K562 (cell line): Measurements from ENCODE around the gene HMOX2. TPM values are rescaled to one million over a fixed set of nuclear protein-coding genes. Genes with fewer than 3 reads are reported as not detected.

Experiments
- ATAC-seq: fragments of 200-7000 bp; cut with Tn5 transposase; 3 replicates; pipeline ENCODE4 v1.9.1; 2020; ENCODE audit warnings: moderate library complexity
- BruUV-seq: library from RNA; stranded (reverse); fragments of 400-500 nt; replicated peaks from 2 replicates; lab custom pipeline; 2021; lab: Mats Ljungman, UMichigan
- CTCF ChIA-PET: fragments of 300-600 bp; formaldehyde crosslinking; extraction: SDS; loops from one replicate; lab custom pipeline; 2021; ENCODE audit warnings: low intra/inter-chr PET ratio; lab: Yijun Ruan, JAX
- POLR2A ChIA-PET: fragments of 300-600, 350-650 bp; sonication (Branson Sonifier 250); formaldehyde crosslinking; extraction: SDS; loops from one replicate; lab custom pipeline; 2021; ENCODE audit warnings: antibody characterized with exemption, inconsistent platforms; lab: Yijun Ruan, JAX
- DNase-seq, 4 experiments: peaks; one replicate each; pipeline versions ENCODE4 v3.0.0 to v3.0.0-alpha.2; 2011 to 2018; ENCODE audit warnings: low spot score in 3 of 4, mixed read lengths in 3 of 4; ENCODE audit errors: extremely low read depth in 1 of 4
- FAIRE-seq: peaks from 2 replicates; lab custom pipeline; 2011; peaks lifted over from hg19 to GRCh38; lab: Jason Lieb, UNC
- H2AFZ ChIP-seq: 2 replicates; pipeline ENCODE4 v1.6.0; 2011; ENCODE audit warnings: low read depth, low read length, control low read depth, inconsistent platforms
- H3K27ac ChIP-seq: fragments of 200-600 bp; 3 replicates; pipeline ENCODE4 v1.8.0; 2011; ENCODE audit warnings: low read depth, mild to moderate bottlenecking, control low read depth, inconsistent platforms, low read length, moderate library complexity, mixed read lengths; ENCODE audit errors: extremely low read depth
- H3K27me3 ChIP-seq, 2 experiments: fragments of 300-600 bp in 1 of 2; 2 replicates in 1 of 2; 3 replicates in 1 of 2; pipeline versions ENCODE4 v1.6.0 to v1.8.0; 2011; ENCODE audit warnings: inconsistent platforms in 2 of 2, low read length in 2 of 2, mild to moderate bottlenecking in 1 of 2, mixed read lengths in 1 of 2, moderate library complexity in 1 of 2; ENCODE audit not compliant: control insufficient read depth in 2 of 2, insufficient read depth in 2 of 2
- H3K36me3 ChIP-seq: fragments of 300-600 bp; 3 replicates; pipeline ENCODE4 v1.8.0; 2011; ENCODE audit warnings: mild to moderate bottlenecking, low read length, inconsistent platforms; ENCODE audit not compliant: control insufficient read depth, insufficient read depth
- H3K4me1 ChIP-seq, 2 experiments: fragments of 200-600 bp in 1 of 2; replicated peaks in 1 of 2; 2 replicates in 1 of 2; 3 replicates in 1 of 2; pipeline versions ENCODE4 v1.5.1 to v1.8.0; 2011; ENCODE audit warnings: inconsistent platforms in 2 of 2, low read length in 2 of 2, mild to moderate bottlenecking in 1 of 2, mixed read lengths in 1 of 2, moderate library complexity in 1 of 2; ENCODE audit not compliant: control insufficient read depth in 2 of 2, insufficient read depth in 2 of 2
- H3K4me2 ChIP-seq: 2 replicates; pipeline ENCODE4 v1.6.1; 2011; ENCODE audit warnings: low read length, control low read depth, inconsistent platforms, mixed read lengths; ENCODE audit not compliant: insufficient read depth
- H3K4me3 ChIP-seq: fragments of 200-600 bp; sonication (generic), shearing (Covaris generic); 2 replicates; pipeline ENCODE4 v1.5.1; 2016; ENCODE audit warnings: control low read depth, inconsistent platforms
- H3K79me2 ChIP-seq: fragments of 200-600 bp; 3 replicates; pipeline ENCODE4 v1.8.0; 2011; ENCODE audit warnings: low read length, inconsistent platforms; ENCODE audit not compliant: control insufficient read depth, insufficient read depth
- H3K9ac ChIP-seq, 2 experiments: 2 replicates each; pipeline versions ENCODE4 v1.6.0 to v1.6.1; 2011; ENCODE audit warnings: low read depth in 2 of 2, low read length in 2 of 2, control low read depth in 1 of 2, inconsistent platforms in 1 of 2, mild to moderate bottlenecking in 1 of 2, mixed read lengths in 1 of 2; ENCODE audit not compliant: insufficient read depth in 1 of 2
- H3K9me1 ChIP-seq: one replicate; pipeline ENCODE4 v1.6.0; 2011; ENCODE audit warnings: inconsistent platforms, mild to moderate bottlenecking, low read length, moderate library complexity; ENCODE audit not compliant: control insufficient read depth, insufficient read depth
- H3K9me3 ChIP-seq: replicated peaks from 2 replicates; pipeline ENCODE4 v1.5.1; 2011; ENCODE audit warnings: low read depth, low read length, inconsistent platforms; ENCODE audit not compliant: control insufficient read depth, insufficient read depth
- H4K20me1 ChIP-seq: replicated peaks from 2 replicates; pipeline ENCODE4 v1.6.1; 2011; ENCODE audit warnings: low read length, inconsistent platforms, mixed read lengths; ENCODE audit not compliant: control insufficient read depth, insufficient read depth
- E2F5 ChIP-seq: sonication (generic); formaldehyde crosslinking; IDR thresholded peaks from 2 replicates; pipeline ENCODE4 v1.8.0; 2022; ENCODE audit warnings: mild to moderate bottlenecking, missing genetic modification reagents
- EHMT2 ChIP-seq: fragments of 450-650 bp; IDR thresholded peaks from 2 replicates; pipeline ENCODE4 v1.6.1; 2018; ENCODE audit warnings: antibody characterized with exemption
- MGA ChIP-seq: fragments of 450-650 bp; IDR thresholded peaks from 2 replicates; pipeline ENCODE4 v1.6.1; 2016; ENCODE audit warnings: mild to moderate bottlenecking, moderate library complexity
- MTA1 ChIP-seq: fragments of 450-650 bp; IDR thresholded peaks from 2 replicates; pipeline ENCODE4 v1.6.1; 2017; ENCODE audit warnings: borderline replicate concordance
- SMAD1 ChIP-seq: fragments of 150-350 bp; IDR thresholded peaks from 2 replicates; pipeline ENCODE4 v1.6.1; 2014; ENCODE audit warnings: low read length, low read depth; ENCODE audit not compliant: partially characterized antibody
- THAP12 ChIP-seq: fragments of 250-450 bp; sonication (Bioruptor Pico); IDR thresholded peaks from 2 replicates; pipeline ENCODE4 v1.9.0; 2021; ENCODE audit warnings: mild to moderate bottlenecking, inconsistent platforms
- ZSCAN29 ChIP-seq: fragments of 450-650 bp; IDR thresholded peaks from 2 replicates; pipeline ENCODE4 v1.6.1; 2017
- WGBS: fragments of 100-300 bp; shearing (Covaris generic); methylation state at CpG from one replicate; pipeline ENCODE4 v1.1.6; 2016; ENCODE audit warnings: low coverage, mixed read lengths; ENCODE audit not compliant: insufficient coverage; ENCODE audit errors: missing lambda C conversion rate; 5-methylcytosine and 5-hydroxymethylcytosine counted together
- in situ Hi-C: fragments of 300-500 bp; cut with MboI; formaldehyde crosslinking; loops from 4 replicates; pipeline ENCODE4 v1.15.0; 2018; ENCODE audit warnings: inconsistent platforms, mixed read lengths
- intact Hi-C: fragments of 100-400 bp; cut with micrococcal nuclease; formaldehyde crosslinking; loops from 2 replicates; pipeline ENCODE4 v1.14.2; 2022
- polyA plus RNA-seq, 8 experiments: library from polyadenylated mRNA; depleted of rRNA in 4 of 8; stranded (reverse) in 5 of 8; unstranded in 3 of 8; fragments of >200 nt; fragmentation: Nextera tagmentation in 2 of 8; fragmentation: Illumina TruSeq in 1 of 8; extraction: Ambion mirVana in 2 of 8; extraction: Trizol in 1 of 8; gene quantifications; 2 replicates each; pipeline versions ENCODE4 v1.2.1 to v1.2.3, GENCODE V29; 2011 to 2014; ENCODE audit warnings: inconsistent platforms in 1 of 8, missing spikeins in 1 of 8
- total RNA-seq, 7 experiments: library from RNA; depleted of rRNA in 6 of 7; stranded (reverse); fragments of >200 nt in 6 of 7; fragmentation: Illumina TruSeq in 2 of 7; extraction: Trizol in 2 of 7; gene quantifications; 2 replicates each; pipeline versions ENCODE4 v1.2.1 to v1.2.3, GENCODE V29; 2011 to 2021; ENCODE audit warnings: low replicate concordance in 1 of 7

The HMOX2 gene
- total and polyA plus RNA-seq, 9 of the 15 experiments (the other 6 are each of a cell fraction or from before 2014, with no cell fraction given) = 26.8 to 87.4 (median 57.4) TPM

- BruUV-seq = no TSS peak
- in situ Hi-C loops (loop anchor here (5.0 kb wide), 1 partner anchor 65 kb away; no protein-coding TSS in a partner anchor), intact Hi-C loops (loop anchor here (10.0 kb wide), 1 partner anchor 433 kb away; the partner anchor contains the start of gene SEC14L5)
- no peak for DNase-seq
- no peaks in the 10 kb centered on the region for H3K36me3 ChIP-seq
- H4K20me1 ChIP-seq = no peaks in the 10 kb centered on the region
- H3K4me1 ChIP-seq = peaks cover 9 to 22% of the 10 kb centered on the region in 2 experiments; a peak in 4 of 5 replicates
- H3K4me3 ChIP-seq = no peak overlapping the region
- no peak overlapping the region for H3K27ac ChIP-seq
- WGBS = 51% methylated on average over 8 of the region's 8 CpGs
- H3K4me2 ChIP-seq = no peak overlapping the region
- ChIA-PET CTCF (no interaction called here), POLR2A (interaction anchor here (0.6 to 1.7 kb wide), 7 partner anchors 8 to 174 kb away, joined by 3 to 5 read pairs (median 4); no protein-coding TSS in a partner anchor)
- no peaks in the 10 kb centered on the region for H3K27me3 ChIP-seq
- H3K9me1 ChIP-seq = no peaks in the 10 kb centered on the region
- H3K9me3 ChIP-seq = no peaks in the 10 kb centered on the region
- no peak for FAIRE-seq
- H2AFZ ChIP-seq = no peak overlapping the region
- no peaks in the 10 kb centered on the region for H3K79me2 ChIP-seq
- peak overlapping the region in 1 of 2 experiments; percentile 61; a peak in 2 of 4 replicates for H3K9ac ChIP-seq
- ATAC-seq = no peak
- no peak for TF ChIP-seq EHMT2
- TF ChIP-seq MGA = no peak
- TF ChIP-seq THAP12 (CRISPR knock-in tag) = no peak
- TF ChIP-seq E2F5 (CRISPR knock-in tag) = no peak
- TF ChIP-seq ZSCAN29 = no peak
- no peak for TF ChIP-seq MTA1
- TF ChIP-seq SMAD1 = no peak
Measured at GRCh38 chr16:4522051-4522581, 45.9 kb downstream of the HMOX2 start.
